Fibroblast of lung (primary cell): ENCODE results near the gene PCDH15.

ENCODE experiments used
- EZH2 ChIP-seq: IDR thresholded peaks from 2 replicates; pipeline ENCODE4 v1.5.1; 2012; ENCODE audit warnings: low read length, control low read depth, mild to moderate bottlenecking; ENCODE audit errors: missing control alignments
- TF ChIP-seq, protein P1 (sequence below), 2 donors: IDR thresholded peaks in 1 of 2; conservative IDR thresholded peaks in 1 of 2; 1 replicate in 1 of 2; 2 replicates in 1 of 2; pipeline ENCODE4 v1.5.1; 2011 to 2012; ENCODE audit warnings: low read length in 2 of 2, control low read depth in 1 of 2, inconsistent platforms in 1 of 2, low read depth in 1 of 2, mild to moderate bottlenecking in 1 of 2

DNA sequence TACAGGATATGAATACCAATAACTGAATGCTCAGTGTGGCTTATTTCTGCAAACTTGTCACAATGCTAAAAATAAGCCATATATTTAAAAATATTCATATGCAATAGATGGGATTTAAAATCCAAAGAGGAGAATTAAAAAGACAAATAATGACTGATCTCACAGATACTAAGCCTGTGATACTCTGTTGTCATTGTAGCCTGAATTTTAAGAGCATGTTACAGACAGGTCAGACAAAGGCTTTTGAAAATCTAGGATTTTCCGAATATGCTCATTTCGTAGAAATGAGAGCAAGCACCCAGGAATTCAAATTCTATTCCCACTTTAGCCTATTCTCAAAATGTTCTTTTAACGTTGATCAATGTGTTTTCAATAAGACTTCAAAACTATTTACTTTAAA lies 269.7 kb downstream of the PCDH15 start:
- TF ChIP-seq EZH2: no peak
- TF ChIP-seq, protein P1, sequence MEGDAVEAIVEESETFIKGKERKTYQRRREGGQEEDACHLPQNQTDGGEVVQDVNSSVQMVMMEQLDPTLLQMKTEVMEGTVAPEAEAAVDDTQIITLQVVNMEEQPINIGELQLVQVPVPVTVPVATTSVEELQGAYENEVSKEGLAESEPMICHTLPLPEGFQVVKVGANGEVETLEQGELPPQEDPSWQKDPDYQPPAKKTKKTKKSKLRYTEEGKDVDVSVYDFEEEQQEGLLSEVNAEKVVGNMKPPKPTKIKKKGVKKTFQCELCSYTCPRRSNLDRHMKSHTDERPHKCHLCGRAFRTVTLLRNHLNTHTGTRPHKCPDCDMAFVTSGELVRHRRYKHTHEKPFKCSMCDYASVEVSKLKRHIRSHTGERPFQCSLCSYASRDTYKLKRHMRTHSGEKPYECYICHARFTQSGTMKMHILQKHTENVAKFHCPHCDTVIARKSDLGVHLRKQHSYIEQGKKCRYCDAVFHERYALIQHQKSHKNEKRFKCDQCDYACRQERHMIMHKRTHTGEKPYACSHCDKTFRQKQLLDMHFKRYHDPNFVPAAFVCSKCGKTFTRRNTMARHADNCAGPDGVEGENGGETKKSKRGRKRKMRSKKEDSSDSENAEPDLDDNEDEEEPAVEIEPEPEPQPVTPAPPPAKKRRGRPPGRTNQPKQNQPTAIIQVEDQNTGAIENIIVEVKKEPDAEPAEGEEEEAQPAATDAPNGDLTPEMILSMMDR (conservative IDR thresholded peaks at IDR 0.05 in 1 of 2, IDR thresholded peaks at IDR 0.05 in 1 of 2; ENCODE audit: low read depth in 1 of 2, low read length in 2 of 2): no peak
